Glutamatergic neuron (in vitro differentiated cells): ENCODE results near the gene CUTC. TPM values are rescaled to one million over a fixed set of nuclear protein-coding genes. Genes with fewer than 3 reads are reported as not detected.

ENCODE experiments used
- DNase-seq: peaks from one replicate; pipeline ENCODE4 v3.0.0; 2022
- H3K27ac Mint-ChIP-seq: one replicate; pipeline ENCODE4 v1.8.0; 2020; ENCODE audit warnings: mild to moderate bottlenecking, mixed read lengths, inconsistent platforms; ENCODE audit not compliant: unreplicated experiment
- H3K27me3 Mint-ChIP-seq: one replicate; pipeline ENCODE4 v1.8.0; 2020; ENCODE audit warnings: mild to moderate bottlenecking, moderate library complexity, mixed read lengths, inconsistent platforms; ENCODE audit not compliant: unreplicated experiment
- H3K36me3 Mint-ChIP-seq: one replicate; pipeline ENCODE4 v1.8.0; 2020; ENCODE audit warnings: mild to moderate bottlenecking, mixed read lengths, inconsistent platforms; ENCODE audit not compliant: unreplicated experiment
- H3K4me1 Mint-ChIP-seq: one replicate; pipeline ENCODE4 v1.8.0; 2020; ENCODE audit warnings: mild to moderate bottlenecking, low read depth, mixed read lengths, inconsistent platforms; ENCODE audit not compliant: unreplicated experiment
- H3K4me3 Mint-ChIP-seq: one replicate; pipeline ENCODE4 v1.8.0; 2020; ENCODE audit warnings: mild to moderate bottlenecking, mixed read lengths, inconsistent platforms; ENCODE audit not compliant: unreplicated experiment
- H3K9me3 Mint-ChIP-seq: one replicate; pipeline ENCODE4 v1.8.0; 2020; ENCODE audit warnings: mild to moderate bottlenecking, moderate library complexity, mixed read lengths, inconsistent platforms; ENCODE audit not compliant: unreplicated experiment
- CTCF ChIP-seq: fragments of 200-600 bp; sonication (generic); IDR thresholded peaks from one replicate; pipeline ENCODE4 v1.5.0; 2021; ENCODE audit not compliant: partially characterized antibody, unreplicated experiment
- total RNA-seq: library from RNA; stranded (reverse); fragmentation: NEBNext Ultra II Directional; extraction: Animal tissue kit (Norgen Biotek cat#: 25700); gene quantifications from one replicate; pipeline ENCODE4 v1.2.1, GENCODE V29; 2021; ENCODE audit not compliant: unreplicated experiment

The CUTC gene
- total RNA-seq, 1 donor from 2014 or later = 10.5 TPM

DNA sequence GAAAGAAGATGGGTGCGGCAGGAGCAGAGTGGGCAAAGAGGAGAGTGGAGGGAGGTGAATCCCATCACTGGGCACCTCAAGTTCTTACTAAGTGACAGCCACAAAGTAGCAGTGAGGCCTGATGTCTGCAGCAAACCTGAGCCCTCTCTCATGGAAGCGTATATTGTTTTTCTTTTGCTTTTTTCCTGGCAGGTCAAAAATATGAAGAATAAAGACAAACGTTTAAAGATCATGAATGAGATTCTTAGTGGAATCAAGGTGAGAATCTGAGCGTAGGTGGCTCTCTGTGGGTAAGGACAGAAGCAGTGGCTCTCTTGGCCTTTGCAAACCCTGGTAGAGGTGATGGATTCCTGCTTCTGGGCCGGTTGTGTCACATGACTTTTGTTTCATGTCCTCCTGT is 73.2 kb downstream of the CUTC start:
- Mint-ChIP-seq H3K27ac (no peak overlapping the region), H3K4me1 (no peaks in the 10 kb centered on the region), H3K27me3 (peaks cover 3% of the 10 kb centered on the region), H3K9me3 (no peaks in the 10 kb centered on the region), H3K4me3 (no peak overlapping the region), H3K36me3 (no peaks in the 10 kb centered on the region)
- no peak for TF ChIP-seq CTCF
- no peak for DNase-seq

Other genes starting within 250 kb of the CUTC start
- not detected for gene NKX2-3, start 199.3 kb upstream of the CUTC start, total RNA-seq
- gene SLC25A28, start 111.8 kb upstream of the CUTC start, total RNA-seq = 27.1 TPM
- 11.0 TPM for gene ENTPD7, start 72.7 kb upstream of the CUTC start, total RNA-seq
- 41.5 TPM for gene COX15, start 107 bp upstream of the CUTC start, total RNA-seq
- gene ABCC2, start 50.4 kb downstream of the CUTC start, total RNA-seq = 0.39 TPM